GM19468 (cell line): Measurements from ENCODE around the gene HSF5.

Source experiments
- ATAC-seq: cut with Tn5 transposase; IDR thresholded peaks from one replicate; pipeline ENCODE4 v1.9.1; 2021; ENCODE audit warnings: mild to moderate bottlenecking, moderate library complexity, moderate number of reproducible peaks; ENCODE audit not compliant: unreplicated experiment; ENCODE audit errors: extremely low read depth

HSF5 gene

GRCh38 chr17:58375811-58376210, 112.4 kb downstream of the HSF5 start:
- no peak for ATAC-seq

GRCh38 chr17:58375256-58375655, 113.0 kb downstream of the HSF5 start:
- ATAC-seq: no peak

- ATAC-seq: no peak
These were observed 114.3 kb downstream of the HSF5 start for GRCh38 chr17:58373923-58374322.

GRCh38 chr17:58373003-58373402, 115.2 kb downstream of the HSF5 start:
- no peak for ATAC-seq

- no peak for ATAC-seq
These were observed 116.8 kb downstream of the HSF5 start for GRCh38 chr17:58371300-58371950.

DNA sequence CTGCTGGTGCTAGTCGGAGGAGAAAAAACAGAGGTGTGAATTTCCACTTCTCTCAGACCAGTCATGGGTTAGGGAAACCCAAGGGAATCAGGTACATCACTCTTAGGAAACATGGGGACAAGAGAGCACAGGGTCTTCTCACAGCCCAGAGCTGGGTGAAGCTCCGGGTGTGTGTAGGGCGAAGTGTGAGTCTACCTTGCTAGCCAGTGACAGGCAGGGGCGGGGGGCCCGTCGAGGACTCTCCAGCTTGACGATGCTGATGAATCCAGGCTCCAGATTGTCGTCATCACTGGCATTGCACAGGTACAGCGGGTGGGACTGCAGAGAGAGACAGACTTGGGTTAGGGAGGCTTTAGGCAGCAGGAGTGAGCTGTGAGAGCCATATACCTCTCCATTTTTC, 117.5 kb downstream of the HSF5 start:
- ATAC-seq: no peak

- no peak for ATAC-seq
These were observed 117.9 kb downstream of the HSF5 start for GRCh38 chr17:58370309-58370708.
